Upper lobe of right lung (tissue), 1 donor: ENCODE results near the gene EIF4G2. TPM values are rescaled to one million over a fixed set of nuclear protein-coding genes. Genes with fewer than 3 reads are reported as not detected.

Experiments used
- ATAC-seq: fragments of 200-7000 bp; cut with Tn5 transposase; one replicate; pipeline ENCODE4 v1.9.1; 2020; ENCODE audit warnings: mild to moderate bottlenecking, moderate library complexity
- DNase-seq: peaks from one replicate; pipeline ENCODE4 v3.0.0-alpha.2; 2020
- H3K27ac ChIP-seq: fragments of 200-600 bp; one replicate; pipeline ENCODE4 v1.8.0; 2022
- H3K27me3 ChIP-seq: fragments of 200-600 bp; one replicate; pipeline ENCODE4 v1.8.0; 2022; ENCODE audit warnings: mild to moderate bottlenecking
- H3K36me3 ChIP-seq: fragments of 200-600 bp; one replicate; pipeline ENCODE4 v1.8.0; 2022
- H3K4me1 ChIP-seq: fragments of 200-600 bp; one replicate; pipeline ENCODE4 v1.8.0; 2022
- H3K4me3 ChIP-seq: fragments of 200-600 bp; one replicate; pipeline ENCODE4 v1.8.0; 2022; ENCODE audit warnings: mild to moderate bottlenecking
- H3K9me3 ChIP-seq: fragments of 200-600 bp; one replicate; pipeline ENCODE4 v1.8.0; 2022
- CTCF ChIP-seq: fragments of 200-600 bp; IDR thresholded peaks from one replicate; pipeline ENCODE4 v1.8.0; 2022; ENCODE audit warnings: antibody characterized with exemption
- intact Hi-C: fragments of 100-400 bp; cut with DNase I; formaldehyde crosslinking; loops from one replicate; pipeline ENCODE4 v1.11.0; 2022
- total RNA-seq: library from RNA; stranded (reverse); fragmentation: NEBNext Ultra II Directional; extraction: Animal tissue kit (Norgen Biotek cat#: 25700); gene quantifications from one replicate; pipeline ENCODE4 v1.2.1, GENCODE V29; 2021
- donor health status: DM: no; HTN: yes; CAD: no; lungs with severe emphysema.

Gene EIF4G2
- total RNA-seq, 1 donor from 2014 or later, result 801 TPM

GRCh38 chr11:10761085-10761698 is 47.5 kb downstream of the EIF4G2 start:
- intact Hi-C loops, result no loop called here
- TF ChIP-seq CTCF, result no peak
- Histone ChIP-seq H3K4me1 (no peaks in the 10 kb centered on the region), H3K9me3 (no peaks in the 10 kb centered on the region), H3K36me3 (no peaks in the 10 kb centered on the region), H3K27me3 (no peaks in the 10 kb centered on the region), H3K4me3 (no peak overlapping the region), H3K27ac (no peak overlapping the region)
- DNase-seq, result no peak
- no peak for ATAC-seq

- Histone ChIP-seq H3K4me3 (no peak overlapping the region), H3K27me3 (no peaks in the 10 kb centered on the region), H3K4me1 (no peaks in the 10 kb centered on the region), H3K9me3 (no peaks in the 10 kb centered on the region), H3K27ac (no peak overlapping the region), H3K36me3 (peaks cover under 1% of the 10 kb centered on the region)
- intact Hi-C loops, result no loop called here
- DNase-seq (no peak), ATAC-seq (peak; percentile 34)
- no peak for TF ChIP-seq CTCF
These were observed 49.8 kb downstream of the EIF4G2 start for GRCh38 chr11:10758957-10759356.

DNA sequence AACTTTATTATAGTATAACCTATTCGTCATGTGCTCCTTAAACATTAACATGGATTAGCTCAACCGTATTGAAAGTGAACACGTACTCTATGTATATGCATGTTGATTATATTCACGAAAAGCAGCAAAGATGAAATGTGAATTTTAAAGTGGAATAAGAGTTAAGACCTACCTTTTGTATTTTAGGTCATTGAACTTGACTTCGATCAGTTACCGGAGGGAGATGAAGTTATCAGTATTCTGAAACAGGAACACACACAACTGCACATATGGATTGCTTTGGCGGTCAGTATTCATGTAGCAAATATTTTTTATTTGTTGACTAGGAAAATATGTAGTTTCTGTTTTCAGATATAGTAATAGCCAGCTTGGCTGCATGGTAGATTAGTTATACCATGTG is 56.2 kb downstream of the EIF4G2 start:
- ATAC-seq, result no peak
- H3K9me3 ChIP-seq, result no peaks in the 10 kb centered on the region
- H3K27ac ChIP-seq, result no peak overlapping the region
- H3K27me3 ChIP-seq, result no peaks in the 10 kb centered on the region
- TF ChIP-seq CTCF, result no peak
- intact Hi-C loops, result no loop called here
- H3K36me3 ChIP-seq, result peaks cover 5% of the 10 kb centered on the region
- peak overlapping the region; percentile 71 for H3K4me3 ChIP-seq
- no peak for DNase-seq
- peaks cover 10% of the 10 kb centered on the region for H3K4me1 ChIP-seq

- H3K27me3 ChIP-seq, result no peaks in the 10 kb centered on the region
- DNase-seq (no peak), ATAC-seq (no peak)
- H3K27ac ChIP-seq, result peak overlapping the region; percentile 89
- peaks cover 10% of the 10 kb centered on the region for H3K4me1 ChIP-seq
- TF ChIP-seq CTCF, result no peak
- peak overlapping the region; percentile 71 for H3K4me3 ChIP-seq
- intact Hi-C loops, result no loop called here
- no peaks in the 10 kb centered on the region for H3K9me3 ChIP-seq
- peaks cover 5% of the 10 kb centered on the region for H3K36me3 ChIP-seq
These were observed 56.7 kb downstream of the EIF4G2 start for GRCh38 chr11:10752061-10752460.

- Histone ChIP-seq H3K9me3 (no peaks in the 10 kb centered on the region), H3K4me1 (peaks cover 10% of the 10 kb centered on the region), H3K27me3 (no peaks in the 10 kb centered on the region), H3K36me3 (peaks cover 5% of the 10 kb centered on the region), H3K27ac (peak overlapping the region; percentile 89), H3K4me3 (peak overlapping the region; percentile 71)
- no peak for TF ChIP-seq CTCF
- no peak for DNase-seq
- peak; percentile 17 for ATAC-seq
- intact Hi-C loops, result no loop called here
These were observed 57.2 kb downstream of the EIF4G2 start for GRCh38 chr11:10751581-10751940.
